ENCODE data around the gene TNIP1.

TNIP1 gene

GRCh38 chr5:150993422-150993821 lies 87.4 kb downstream of the TNIP1 start:
- DNase-seq = no peak
- Histone ChIP-seq H3K9me3 (no peaks in the 10 kb centered on the region), H3K27me3 (no peaks in the 10 kb centered on the region), H3K36me3 (no peaks in the 10 kb centered on the region), H3K4me1 (no peaks in the 10 kb centered on the region), H3K4me3 (ENCODE audit: low read depth, low read length) (no peak overlapping the region)
- no peak for TF ChIP-seq CTCF (IDR thresholded peaks at IDR 0.05; ENCODE audit: low read depth, low read length)

- TF ChIP-seq CTCF (IDR thresholded peaks at IDR 0.05; ENCODE audit: low read depth, low read length) = no peak
- Histone ChIP-seq H3K4me1 (no peaks in the 10 kb centered on the region), H3K9me3 (no peaks in the 10 kb centered on the region), H3K27me3 (no peaks in the 10 kb centered on the region), H3K36me3 (no peaks in the 10 kb centered on the region), H3K4me3 (ENCODE audit: low read depth, low read length) (no peak overlapping the region)
- no peak for DNase-seq
These were observed 88.1 kb downstream of the TNIP1 start for GRCh38 chr5:150992705-150993104.

GRCh38 chr5:150989695-150990094 lies 91.1 kb downstream of the TNIP1 start:
- no peaks in the 10 kb centered on the region for H3K9me3 ChIP-seq
- peak; percentile 26 for DNase-seq
- peak; percentile 47 for TF ChIP-seq CTCF (IDR thresholded peaks at IDR 0.05; ENCODE audit: low read depth, low read length)

GRCh38 chr5:150987746-150988145 lies 93.1 kb downstream of the TNIP1 start:
- H3K27me3 ChIP-seq = no peaks in the 10 kb centered on the region
- no peak for DNase-seq
- no peak for TF ChIP-seq CTCF (IDR thresholded peaks at IDR 0.05; ENCODE audit: low read depth, low read length)

More at GRCh38 chr5:150989695-150990094, 91.1 kb downstream of the TNIP1 start:
- no peaks in the 10 kb centered on the region for H3K4me1 ChIP-seq
- no peak overlapping the region for H3K4me3 ChIP-seq (ENCODE audit: low read depth, low read length)
- H3K27me3 ChIP-seq = no peaks in the 10 kb centered on the region
- no peaks in the 10 kb centered on the region for H3K36me3 ChIP-seq

More at GRCh38 chr5:150987746-150988145, 93.1 kb downstream of the TNIP1 start:
- Histone ChIP-seq H3K36me3 (no peaks in the 10 kb centered on the region), H3K9me3 (no peaks in the 10 kb centered on the region), H3K4me1 (no peaks in the 10 kb centered on the region), H3K4me3 (ENCODE audit: low read depth, low read length) (no peak overlapping the region)
